OCI-LY1 (cell line): ENCODE measurements around the gene AP1G2.

ENCODE experiments used
- H2AFZ ChIP-seq: fragments of 200-600 bp; sonication (generic), shearing (Covaris generic); 2 replicates; pipeline ENCODE4 v1.6.0; 2014; ENCODE audit warnings: antibody characterized with exemption, mild to moderate bottlenecking, low read length
- H3F3A ChIP-seq: fragments of 200-600 bp; sonication (generic), shearing (Covaris generic); 2 replicates; pipeline ENCODE4 v1.6.0; 2014; ENCODE audit warnings: mild to moderate bottlenecking, antibody characterized with exemption, low read length, moderate library complexity; ENCODE audit not compliant: insufficient read depth
- H3K27ac ChIP-seq: fragments of 200-600 bp; sonication (generic); 2 replicates; pipeline ENCODE4 v1.5.1; 2014; ENCODE audit warnings: low read length, mixed run types, mild to moderate bottlenecking, low read depth; ENCODE audit not compliant: poor library complexity, severe bottlenecking
- H3K27me3 ChIP-seq: fragments of 200-600 bp; sonication (generic); 2 replicates; pipeline ENCODE4 v1.6.0; 2014; ENCODE audit warnings: antibody characterized with exemption, mild to moderate bottlenecking, low read length, moderate library complexity; ENCODE audit not compliant: insufficient read depth
- H3K36me3 ChIP-seq: fragments of 200-600 bp; sonication (generic); 2 replicates; pipeline ENCODE4 v1.6.1; 2014; ENCODE audit warnings: mild to moderate bottlenecking, antibody characterized with exemption, low read length, moderate library complexity, mixed read lengths; ENCODE audit not compliant: insufficient read depth
- H3K4me1 ChIP-seq: fragments of 200-600 bp; sonication (generic); 2 replicates; pipeline ENCODE4 v1.5.1; 2014; ENCODE audit warnings: mild to moderate bottlenecking, low read length, moderate library complexity; ENCODE audit not compliant: insufficient read depth, severe bottlenecking
- H3K4me2 ChIP-seq: fragments of 200-600 bp; sonication (generic), shearing (Covaris generic); 2 replicates; pipeline ENCODE4 v1.6.1; 2014; ENCODE audit warnings: low read length
- H3K4me3 ChIP-seq: fragments of 200-600 bp; sonication (generic); 2 replicates; pipeline ENCODE4 v1.5.1; 2014; ENCODE audit warnings: low read length, low read depth, mild to moderate bottlenecking, mixed read lengths; ENCODE audit not compliant: poor library complexity, severe bottlenecking
- H3K79me2 ChIP-seq: fragments of 200-600 bp; shearing (Covaris generic); 2 replicates; pipeline ENCODE4 v1.6.1; 2016; ENCODE audit warnings: mixed run types, low read length, mixed read lengths; ENCODE audit not compliant: insufficient read depth
- H3K9ac ChIP-seq: fragments of 200-600 bp; sonication (generic), shearing (Covaris generic); 2 replicates; pipeline ENCODE4 v1.6.1; 2014; ENCODE audit warnings: mild to moderate bottlenecking, low read length, mixed read lengths
- H3K9me2 ChIP-seq: fragments of 200-600 bp; sonication (generic), shearing (Covaris generic); 2 replicates; pipeline ENCODE4 v1.6.1; 2014; ENCODE audit warnings: low read depth, mild to moderate bottlenecking, low read length, mixed read lengths
- H3K9me3 ChIP-seq: fragments of 200-600 bp; shearing (Covaris generic); 2 replicates; pipeline ENCODE4 v1.6.1; 2014; ENCODE audit warnings: low read length, mixed read lengths
- H4K20me1 ChIP-seq: fragments of 200-600 bp; sonication (generic), shearing (Covaris generic); 2 replicates; pipeline ENCODE4 v1.6.0; 2016; ENCODE audit warnings: mild to moderate bottlenecking, low read length; ENCODE audit not compliant: insufficient read depth
- CTCF ChIP-seq: fragments of 200-600 bp; sonication (generic), shearing (Covaris generic); IDR thresholded peaks from 2 replicates; pipeline ENCODE4 v1.5.1; 2017; ENCODE audit warnings: mild to moderate bottlenecking, antibody characterized with exemption, low read length, moderate library complexity, mixed read lengths
- EZH2 ChIP-seq: fragments of 200-600 bp; sonication (generic), shearing (Covaris generic); IDR thresholded peaks from 2 replicates; pipeline ENCODE4 v1.8.0; 2017; ENCODE audit warnings: borderline replicate concordance, mixed run types, mild to moderate bottlenecking, antibody characterized with exemption, low read length, moderate library complexity, mixed read lengths

The AP1G2 gene

GRCh38 chr14:23561259-23561658, 6.3 kb downstream of the AP1G2 start:
- Histone ChIP-seq H3K27ac (no peak overlapping the region), H3K9me3 (no peaks in the 10 kb centered on the region), H3K79me2 (no peaks in the 10 kb centered on the region), H3K4me2 (no peak overlapping the region), H2AFZ (no peak overlapping the region), H3K9me2 (no peaks in the 10 kb centered on the region), H4K20me1 (no peaks in the 10 kb centered on the region), H3K4me1 (peaks cover 27% of the 10 kb centered on the region), H3K9ac (no peak overlapping the region), H3F3A (no peaks in the 10 kb centered on the region), H3K4me3 (no peak overlapping the region), H3K36me3 (peaks cover 59% of the 10 kb centered on the region; the same call in 1 of the 2 replicates), H3K27me3 (no peaks in the 10 kb centered on the region)
- TF ChIP-seq EZH2: no peak
- no peak for TF ChIP-seq CTCF

- H3K9me3 ChIP-seq: no peaks in the 10 kb centered on the region
- no peak overlapping the region for H3K27ac ChIP-seq
- no peaks in the 10 kb centered on the region for H3F3A ChIP-seq
- H2AFZ ChIP-seq: no peak overlapping the region
- no peak for TF ChIP-seq EZH2
- no peak for TF ChIP-seq CTCF
- H3K4me1 ChIP-seq: peaks cover 30% of the 10 kb centered on the region
- H3K4me3 ChIP-seq: no peak overlapping the region
- H3K9me2 ChIP-seq: no peaks in the 10 kb centered on the region
- peaks cover 49% of the 10 kb centered on the region; the same call in 1 of the 2 replicates for H3K36me3 ChIP-seq
- no peak overlapping the region for H3K4me2 ChIP-seq
- H3K79me2 ChIP-seq: no peaks in the 10 kb centered on the region
- H3K27me3 ChIP-seq: no peaks in the 10 kb centered on the region
- H4K20me1 ChIP-seq: no peaks in the 10 kb centered on the region
- no peak overlapping the region for H3K9ac ChIP-seq
Observed at GRCh38 chr14:23559926-23560520, 7.6 kb downstream of the AP1G2 start.

GRCh38 chr14:23559010-23559925, 8.3 kb downstream of the AP1G2 start:
- Histone ChIP-seq H3K4me1 (peaks cover 35% of the 10 kb centered on the region), H3K4me2 (no peak overlapping the region), H3K27me3 (no peaks in the 10 kb centered on the region), H3K36me3 (peaks cover 46% of the 10 kb centered on the region; the same call in 1 of the 2 replicates), H3K27ac (no peak overlapping the region), H3K9ac (no peak overlapping the region), H3K9me3 (no peaks in the 10 kb centered on the region), H3K4me3 (no peak overlapping the region), H4K20me1 (no peaks in the 10 kb centered on the region), H3K79me2 (no peaks in the 10 kb centered on the region), H3F3A (no peaks in the 10 kb centered on the region), H2AFZ (no peak overlapping the region), H3K9me2 (no peaks in the 10 kb centered on the region)
- TF ChIP-seq CTCF: peak; percentile 98
- TF ChIP-seq EZH2: no peak
